K562 (cell line): ENCODE measurements around the gene NFIC.

Experiments used
- CREM ChIP-seq: IDR thresholded peaks from 2 replicates; pipeline ENCODE4 v1.6.1; 2014; ENCODE audit warnings: antibody characterized with exemption, low read depth
- HDGF ChIP-seq: fragments of 450-650 bp; IDR thresholded peaks from 2 replicates; pipeline ENCODE4 v1.6.1; 2016
- NRF1 ChIP-seq, 2 experiments: fragments of 450-650 bp; IDR thresholded peaks in 1 of 2; conservative IDR thresholded peaks in 1 of 2; 2 replicates each; pipeline ENCODE4 v1.6.1; 2014; ENCODE audit warnings: mild to moderate bottlenecking in 2 of 2
- POLR2A ChIP-seq: fragments of 450-650 bp; conservative IDR thresholded peaks from 2 replicates; pipeline ENCODE4 v1.6.1; 2016
- RFX5 ChIP-seq: IDR thresholded peaks from 2 replicates; pipeline ENCODE4 v1.6.1; 2011; ENCODE audit warnings: low read depth, mild to moderate bottlenecking, improper control_type of control experiment, low read length
- SLC30A9 ChIP-seq: fragments of 250-450 bp; sonication (Bioruptor Pico); IDR thresholded peaks from 2 replicates; pipeline ENCODE4 v1.8.0; 2022; ENCODE audit warnings: mild to moderate bottlenecking, moderate library complexity
- SRSF9 ChIP-seq: fragments of 200-400 bp; formaldehyde crosslinking; IDR thresholded peaks from 2 replicates; pipeline ENCODE4 v1.6.1; 2017; ENCODE audit warnings: low read depth, low read length, borderline replicate concordance
- TOE1 ChIP-seq, 2 experiments: fragments of 450-650 bp in 1 of 2; sonication (generic) in 1 of 2; formaldehyde crosslinking in 1 of 2; IDR thresholded peaks; 2 replicates each; pipeline versions ENCODE4 v1.7.1 to v1.8.0; 2016 to 2022; ENCODE audit warnings: borderline replicate concordance in 2 of 2, mild to moderate bottlenecking in 2 of 2, antibody characterized with exemption in 1 of 2, inconsistent platforms in 1 of 2, low read depth in 1 of 2, missing genetic modification reagents in 1 of 2, moderate library complexity in 1 of 2
- USF2 ChIP-seq: sonication (generic); formaldehyde crosslinking; IDR thresholded peaks from 2 replicates; pipeline ENCODE4 v1.5.0; 2020; ENCODE audit warnings: missing genetic modification reagents

- TF ChIP-seq NRF1 (conservative IDR thresholded peaks at IDR 0.05 in 1 of 2, IDR thresholded peaks at IDR 0.05 in 1 of 2), result no peak
- TF ChIP-seq SLC30A9, result no peak
- TF ChIP-seq USF2 (CRISPR knock-in tag), result no peak
- no peak for TF ChIP-seq SRSF9
- TF ChIP-seq TOE1 (IDR thresholded peaks at IDR 0.05; ENCODE audit: borderline replicate concordance), result no peak
- TF ChIP-seq TOE1 (CRISPR knock-in tag; IDR thresholded peaks at IDR 0.05; ENCODE audit: borderline replicate concordance, low read depth), result no peak
- 0 out of 2 replicates have a peak, but pooled peaks have one; percentile 29 for TF ChIP-seq POLR2A
- no peak for TF ChIP-seq RFX5
- no peak for TF ChIP-seq CREM
- TF ChIP-seq HDGF, result no peak
These were observed 34.8 kb downstream of the NFIC start for GRCh38 chr19:3401004-3401768.
